Neural crest cell (in vitro differentiated cells): Measurements from ENCODE around the gene TAS2R41. TPM values are rescaled to one million over a fixed set of nuclear protein-coding genes. Genes with fewer than 3 reads are reported as not detected.
A peak's percentile ranks its signal among the peaks of the same experiment; 100 is the strongest.

Experiments used
- DNase-seq: peaks from one replicate; pipeline ENCODE4 v3.0.0; 2021; ENCODE audit warnings: low read depth, mixed read lengths, low spot score
- H3K27ac Mint-ChIP-seq: one replicate; pipeline ENCODE4 v1.8.0; 2021; ENCODE audit warnings: mild to moderate bottlenecking, mixed read lengths; ENCODE audit not compliant: unreplicated experiment
- H3K27me3 Mint-ChIP-seq: 2 replicates; pipeline ENCODE4 v1.8.0; 2021; ENCODE audit warnings: low read depth, mild to moderate bottlenecking, mixed read lengths
- H3K36me3 Mint-ChIP-seq: 2 replicates; pipeline ENCODE4 v1.8.0; 2021; ENCODE audit warnings: low read depth, mild to moderate bottlenecking, mixed read lengths
- H3K4me1 Mint-ChIP-seq: 2 replicates; pipeline ENCODE4 v1.8.0; 2021; ENCODE audit warnings: mixed read lengths
- H3K4me3 Mint-ChIP-seq: one replicate; pipeline ENCODE4 v1.8.0; 2021; ENCODE audit warnings: mild to moderate bottlenecking, mixed read lengths
- H3K9me3 Mint-ChIP-seq: 2 replicates; pipeline ENCODE4 v1.8.0; 2021; ENCODE audit warnings: mixed read lengths
- CTCF ChIP-seq: fragments of 200-600 bp; sonication (generic); conservative IDR thresholded peaks from 2 replicates; pipeline ENCODE4 v1.5.0; 2021; ENCODE audit warnings: antibody characterized with exemption, mild to moderate bottlenecking
- total RNA-seq: library from RNA; stranded (reverse); gene quantifications from 2 replicates; pipeline ENCODE4 v1.2.1, GENCODE V29; 2021

The TAS2R41 gene
- total RNA-seq, 1 donor from 2014 or later: not detected

- Mint-ChIP-seq H3K9me3 (peaks cover 3% of the 10 kb centered on the region), H3K27ac (no peak overlapping the region), H3K27me3 (no peaks in the 10 kb centered on the region), H3K4me3 (no peak overlapping the region), H3K36me3 (no peaks in the 10 kb centered on the region), H3K4me1 (no peaks in the 10 kb centered on the region)
- no peak for DNase-seq
- peak; percentile 24 for TF ChIP-seq CTCF
These were observed 16.9 kb downstream of the TAS2R41 start for GRCh38 chr7:143494622-143495021.

- Mint-ChIP-seq H3K27me3 (no peaks in the 10 kb centered on the region), H3K36me3 (no peaks in the 10 kb centered on the region), H3K4me3 (no peak overlapping the region), H3K27ac (no peak overlapping the region), H3K4me1 (no peaks in the 10 kb centered on the region), H3K9me3 (peaks cover 3% of the 10 kb centered on the region)
- TF ChIP-seq CTCF: no peak
- DNase-seq: no peak
These were observed 18.2 kb downstream of the TAS2R41 start for GRCh38 chr7:143495851-143496250.

- no peak for DNase-seq
- no peaks in the 10 kb centered on the region for H3K4me1 Mint-ChIP-seq
- no peaks in the 10 kb centered on the region for H3K27me3 Mint-ChIP-seq
- no peaks in the 10 kb centered on the region for H3K36me3 Mint-ChIP-seq
- no peak overlapping the region for H3K4me3 Mint-ChIP-seq
- no peak for TF ChIP-seq CTCF
- peaks cover 3% of the 10 kb centered on the region for H3K9me3 Mint-ChIP-seq
- H3K27ac Mint-ChIP-seq: no peak overlapping the region
These were observed 18.6 kb downstream of the TAS2R41 start for GRCh38 chr7:143496263-143496662.

- peaks cover 3% of the 10 kb centered on the region for H3K9me3 Mint-ChIP-seq
- no peaks in the 10 kb centered on the region for H3K4me1 Mint-ChIP-seq
- H3K27ac Mint-ChIP-seq: peak overlapping the region; percentile 81
- no peaks in the 10 kb centered on the region for H3K36me3 Mint-ChIP-seq
- TF ChIP-seq CTCF: no peak
- H3K4me3 Mint-ChIP-seq: no peak overlapping the region
- no peaks in the 10 kb centered on the region for H3K27me3 Mint-ChIP-seq
- DNase-seq: no peak
These were observed 19.5 kb downstream of the TAS2R41 start for GRCh38 chr7:143497008-143497795.

GRCh38 chr7:143499246-143499645 is 21.6 kb downstream of the TAS2R41 start:
- Mint-ChIP-seq H3K9me3 (no peaks in the 10 kb centered on the region), H3K4me1 (no peaks in the 10 kb centered on the region), H3K27ac (no peak overlapping the region), H3K36me3 (no peaks in the 10 kb centered on the region), H3K4me3 (no peak overlapping the region), H3K27me3 (no peaks in the 10 kb centered on the region)
- DNase-seq: no peak
- TF ChIP-seq CTCF: no peak
